Stimulated activated CD4-positive, alpha-beta T cell treated with anti-CD3 and anti-CD28 coated beads, Interleukin-15, amount 100 ng/mL, for 24 hours (primary cell): ENCODE data around the gene CEMIP.

Experiments
- DNase-seq: peaks from one replicate; pipeline ENCODE4 v3.0.0-alpha.2; 2020

CEMIP gene

DNA sequence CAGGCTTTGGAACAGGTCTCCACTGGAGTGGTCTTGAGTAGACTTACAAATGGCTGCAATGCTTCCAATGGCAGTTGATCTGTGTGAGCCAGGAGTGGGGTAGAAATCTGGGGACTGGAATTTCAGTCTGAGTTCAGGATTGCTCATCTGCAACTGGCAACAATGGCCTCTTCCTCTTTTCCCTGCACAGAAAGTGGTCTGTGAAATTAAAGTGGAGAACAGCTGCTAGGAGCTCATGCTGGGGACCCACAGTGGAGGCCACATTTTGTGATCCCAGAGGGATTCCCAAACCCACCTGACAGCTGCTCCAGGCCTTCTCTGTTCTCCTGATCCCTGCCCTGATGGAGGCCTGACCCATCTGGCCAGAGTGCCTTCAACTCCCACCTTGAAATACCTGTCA is 49.6 kb downstream of the CEMIP start:
- no peak for DNase-seq

GRCh38 chr15:80830677-80831076 is 51.5 kb downstream of the CEMIP start:
- DNase-seq: no peak

GRCh38 chr15:80831192-80831591 is 52.0 kb downstream of the CEMIP start:
- DNase-seq: no peak

- DNase-seq: no peak
Measured at GRCh38 chr15:80831606-80832224, 52.5 kb downstream of the CEMIP start.

- DNase-seq: no peak
Measured at GRCh38 chr15:80832686-80833085, 53.5 kb downstream of the CEMIP start.

- no peak for DNase-seq
Measured at GRCh38 chr15:80834402-80834801, 55.2 kb downstream of the CEMIP start.

DNA sequence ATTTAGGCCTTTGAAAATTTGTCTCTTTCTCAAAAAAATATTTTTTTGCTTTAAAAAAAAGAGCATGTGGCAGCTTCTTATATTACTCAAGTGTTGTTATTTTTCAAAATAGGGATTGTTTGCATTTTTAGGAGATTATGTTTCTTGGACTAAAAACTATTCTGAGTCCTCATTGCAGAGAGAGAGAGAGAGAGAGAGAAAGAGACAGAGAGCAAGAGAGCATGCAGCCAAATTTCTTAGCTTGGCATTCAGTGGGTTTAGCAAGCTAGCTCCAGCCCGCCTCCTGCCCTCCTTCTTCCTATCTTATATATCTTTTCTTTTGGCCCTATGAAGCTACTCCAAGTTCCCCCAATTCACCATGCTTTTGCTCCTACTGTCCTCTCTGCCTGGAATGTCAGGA is 55.7 kb downstream of the CEMIP start:
- DNase-seq: no peak

DNA sequence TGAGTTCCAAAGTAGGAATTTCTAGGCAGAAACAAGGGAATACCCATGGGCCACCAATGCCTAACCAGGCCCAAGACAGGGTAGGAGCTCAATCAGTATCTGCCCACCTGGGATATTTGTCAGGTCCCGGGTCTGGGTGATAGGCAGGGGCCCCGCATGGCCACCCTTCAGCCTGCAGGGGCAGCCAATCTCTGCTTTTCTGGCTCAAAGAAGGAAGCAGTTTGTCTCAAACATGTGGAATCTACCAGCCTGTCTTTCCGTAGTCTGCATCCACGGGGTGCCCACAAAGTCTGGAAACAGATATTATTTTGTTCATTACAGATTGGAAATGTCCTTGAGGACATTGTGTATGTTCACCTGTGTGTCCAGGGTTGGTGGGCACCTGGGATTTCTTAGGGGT is 56.2 kb downstream of the CEMIP start:
- DNase-seq: no peak

DNA sequence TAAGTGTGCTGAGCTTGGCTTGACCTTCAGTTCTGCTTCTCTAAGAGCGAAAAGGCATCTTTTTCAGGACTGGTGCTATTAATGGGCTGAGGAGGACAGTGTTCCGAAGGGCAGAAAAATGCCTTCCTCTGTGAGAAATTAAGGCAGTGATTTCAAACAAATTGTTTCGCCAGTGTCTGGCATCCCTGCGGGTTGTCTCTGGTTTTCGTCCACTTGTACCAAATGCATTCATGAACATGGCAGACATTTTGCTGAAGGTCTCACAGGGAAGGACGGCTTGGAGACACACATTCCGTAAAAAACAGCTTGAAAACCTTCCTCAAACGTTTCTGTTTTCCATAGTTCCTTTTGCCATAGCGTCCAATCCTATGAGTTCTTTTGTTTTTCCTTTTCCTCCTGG is 57.1 kb downstream of the CEMIP start:
- DNase-seq: no peak

- DNase-seq: no peak
Measured at GRCh38 chr15:80837006-80837405, 57.8 kb downstream of the CEMIP start.

DNA sequence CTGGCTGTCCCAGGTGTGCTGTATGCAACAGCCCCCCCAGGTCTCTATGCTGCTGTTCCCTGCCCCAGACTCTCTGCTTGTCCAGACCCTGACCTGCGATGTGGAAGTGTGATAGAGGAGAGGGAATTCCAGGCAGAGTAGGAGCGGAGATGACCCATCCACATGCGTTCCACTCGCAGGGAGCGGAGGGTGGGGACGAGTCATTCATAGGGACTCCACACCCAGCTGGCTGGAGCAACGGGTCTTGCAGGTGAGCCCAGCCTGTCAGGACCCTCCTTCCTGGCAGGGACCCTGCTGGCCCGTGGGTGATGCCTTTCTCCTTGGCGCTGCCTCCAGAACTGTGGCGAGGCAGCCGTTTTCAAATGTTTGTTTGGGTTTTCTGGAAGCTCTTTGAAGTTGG is 58.8 kb downstream of the CEMIP start:
- no peak for DNase-seq

DNA sequence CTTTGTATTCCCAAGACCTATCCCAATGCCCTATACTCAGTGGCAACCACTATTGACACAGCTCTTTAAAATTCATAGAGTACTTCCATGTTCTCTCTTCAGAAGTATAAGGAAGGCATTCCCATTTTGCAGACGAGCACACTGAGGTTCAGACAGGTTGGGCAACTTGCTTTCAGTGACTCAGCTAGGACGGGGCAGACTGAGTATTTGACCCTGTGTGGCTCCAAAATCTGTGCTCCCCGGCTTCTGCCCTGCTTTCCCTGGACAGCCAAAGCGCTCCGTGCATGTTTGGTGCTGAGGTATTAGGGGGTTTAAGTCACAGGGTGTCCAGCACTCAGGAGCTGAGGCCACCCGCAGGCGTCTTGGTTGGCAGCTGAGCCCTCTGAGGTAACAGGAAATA is 59.5 kb downstream of the CEMIP start:
- DNase-seq: no peak

- DNase-seq: no peak
Measured at GRCh38 chr15:80839764-80840130, 60.6 kb downstream of the CEMIP start.

GRCh38 chr15:80840182-80841130 is 61.3 kb downstream of the CEMIP start:
- DNase-seq: no peak

- DNase-seq: no peak
Measured at GRCh38 chr15:80841541-80841940, 62.4 kb downstream of the CEMIP start.

DNA sequence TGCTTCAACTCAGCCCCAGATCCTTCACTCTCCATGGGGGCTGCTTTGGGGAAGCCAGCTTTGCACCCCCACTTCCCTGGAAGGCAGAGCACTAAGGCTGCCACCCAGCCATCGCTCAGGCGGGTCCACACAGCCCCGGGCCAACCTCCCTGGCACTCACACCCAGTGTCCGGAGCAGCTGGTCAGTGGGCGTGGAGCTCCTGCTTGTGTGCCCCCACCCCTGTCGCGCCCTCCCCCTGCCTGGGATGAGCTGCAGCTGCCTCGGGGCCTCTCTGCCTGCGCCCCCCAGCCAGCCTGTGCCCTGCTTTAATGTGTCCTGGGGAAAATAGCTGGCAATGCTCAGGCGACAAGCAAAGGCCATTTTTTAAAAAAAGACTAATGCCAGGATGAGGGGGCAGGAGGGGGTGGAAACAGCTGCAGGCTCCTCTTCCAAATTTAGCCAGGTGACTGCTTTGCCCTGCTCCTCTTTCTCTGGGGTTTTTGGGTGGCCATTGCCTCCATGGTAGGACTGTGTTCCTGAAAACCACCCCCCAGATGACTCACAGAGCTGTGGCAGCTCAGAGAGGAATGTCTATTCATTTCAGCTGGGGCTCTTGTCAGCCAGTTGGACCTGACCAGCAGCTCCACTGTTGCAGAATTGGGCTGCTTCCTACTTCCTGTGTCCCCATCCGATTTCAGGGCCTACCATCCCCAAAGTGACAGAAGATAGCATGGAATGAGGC is 65.0 kb downstream of the CEMIP start:
- no peak for DNase-seq

- DNase-seq: no peak
Measured at GRCh38 chr15:80846031-80846815, 67.1 kb downstream of the CEMIP start.

GRCh38 chr15:80849308-80849707 is 70.1 kb downstream of the CEMIP start:
- DNase-seq: no peak

- DNase-seq: no peak
Measured at GRCh38 chr15:80850941-80851451, 71.8 kb downstream of the CEMIP start.

- DNase-seq: no peak
Measured at GRCh38 chr15:80852676-80853075, 73.5 kb downstream of the CEMIP start.

- DNase-seq: no peak
Measured at GRCh38 chr15:80854104-80854503, 74.9 kb downstream of the CEMIP start.

DNA sequence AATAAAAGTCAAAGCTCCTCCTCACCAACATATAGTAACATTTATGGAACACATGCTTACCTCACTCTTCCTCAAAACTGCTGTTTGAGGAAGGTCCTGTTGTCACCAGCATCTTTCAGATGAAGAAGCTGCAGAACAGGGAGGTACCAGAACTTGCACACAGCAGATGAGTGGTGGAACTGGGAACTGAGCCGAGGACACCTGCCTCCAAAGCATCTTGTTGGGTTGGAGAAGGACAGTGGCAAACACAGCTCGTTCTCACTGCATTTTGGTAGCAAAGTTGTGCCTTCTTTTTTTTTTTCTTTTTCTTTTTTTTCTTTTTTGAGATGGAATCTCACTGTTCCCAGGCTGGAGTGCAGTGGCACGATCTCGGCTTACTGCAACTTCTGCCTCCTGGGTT is 76.0 kb downstream of the CEMIP start:
- no peak for DNase-seq

- peak; percentile 19 for DNase-seq
Measured at GRCh38 chr15:80856400-80856799, 77.2 kb downstream of the CEMIP start.
